Measurements from ENCODE around the gene RPL19. TPM values are rescaled to one million over a fixed set of nuclear protein-coding genes. Genes with fewer than 3 reads are reported as not detected.

RPL19 gene
- 1,889 TPM for total RNA-seq

GRCh38 chr17:39200070-39200879 lies at the start of gene RPL19:
Gene RPL19 (plus strand): TSS chr17:39200283. CDS start chr17:39200345, 62 bp downstream.
- Histone ChIP-seq H3K27ac (peak within 1 kb of the TSS; percentile 92 to 98), H3K4me1 (peaks cover 23 to 41% of the 10 kb centered on the region in 2 donors), H3K36me3 (peaks cover 40 to 44% of the 10 kb centered on the region in 2 donors), H3K4me3 (peak within 1 kb of the TSS; percentile 83 to 89), H3K27me3 (no peaks in the 10 kb centered on the region), H3K9me3 (no peaks in the 10 kb centered on the region)
- intact Hi-C loops (cut with DNase I) = loop anchor here (1.0 kb wide), 2 partner anchors 9 to 401 kb away; partner anchors contain the start of gene PIP4K2B
- no peak for TF ChIP-seq CTCF (IDR thresholded peaks at IDR 0.05)
- peak in 1 of 2 donors; percentile 81 for DNase-seq (ENCODE audit: low spot score in 2 of 2)

- Histone ChIP-seq H3K27me3 (no peaks in the 10 kb centered on the region), H3K36me3 (no peaks in the 10 kb centered on the region), H3K4me3 (peak overlapping the region in 1 of 2 donors; percentile 94), H3K27ac (no peak overlapping the region), H3K9me3 (no peaks in the 10 kb centered on the region), H3K4me1 (peaks cover 12 to 15% of the 10 kb centered on the region in 2 donors)
- no peak for DNase-seq (ENCODE audit: low spot score in 2 of 2)
- intact Hi-C loops (cut with DNase I) = loop anchor here (5.0 kb wide), 2 partner anchors 353 to 777 kb away; partner anchors contain the start of genes LRRC3C, ORMDL3 and PIP4K2B
- TF ChIP-seq CTCF (IDR thresholded peaks at IDR 0.05) = no peak
Observed at GRCh38 chr17:39150795-39151149, 49.3 kb upstream of the RPL19 start.

GRCh38 chr17:39151150-39151942 lies 48.7 kb upstream of the RPL19 start, which contains the start of gene PLXDC1:
Gene PLXDC1 (minus strand): TSS chr17:39151637. CDS start chr17:39151437, 200 bp downstream.
- Histone ChIP-seq H3K27me3 (no peaks in the 10 kb centered on the region), H3K4me3 (peak within 1 kb of the TSS; percentile 85 to 94), H3K9me3 (no peaks in the 10 kb centered on the region), H3K4me1 (peaks cover 12 to 15% of the 10 kb centered on the region in 2 donors), H3K27ac (peak within 1 kb of the TSS; percentile 19 to 23), H3K36me3 (no peaks in the 10 kb centered on the region)
- DNase-seq (ENCODE audit: low spot score in 2 of 2) = no peak
- no peak for TF ChIP-seq CTCF (IDR thresholded peaks at IDR 0.05)
- intact Hi-C loops (cut with DNase I) = loop anchor here (5.0 kb wide), 2 partner anchors 354 to 776 kb away; partner anchors contain the start of genes LRRC3C, ORMDL3 and PIP4K2B

- H3K4me3 ChIP-seq = peak overlapping the region; percentile 85 to 94
- H3K36me3 ChIP-seq = no peaks in the 10 kb centered on the region
- H3K27ac ChIP-seq = peak overlapping the region; percentile 19 to 23
- TF ChIP-seq CTCF (IDR thresholded peaks at IDR 0.05) = no peak
- no peaks in the 10 kb centered on the region for H3K27me3 ChIP-seq
- peaks cover 12 to 15% of the 10 kb centered on the region in 2 donors for H3K4me1 ChIP-seq
- intact Hi-C loops (cut with DNase I) = loop anchor here (5.0 kb wide), 2 partner anchors 355 to 775 kb away; partner anchors contain the start of genes LRRC3C, ORMDL3 and PIP4K2B
- DNase-seq (ENCODE audit: low spot score in 2 of 2) = no peak
- H3K9me3 ChIP-seq = no peaks in the 10 kb centered on the region
Observed at GRCh38 chr17:39151943-39152818, 47.9 kb upstream of the RPL19 start.

Measured in ascending aorta (tissue), 2 donors.